IMR-90 (cell line): Measurements from ENCODE around the gene ABTB1. TPM values are rescaled to one million over a fixed set of nuclear protein-coding genes. Genes with fewer than 3 reads are reported as not detected.

ENCODE experiments used
- ATAC-seq: fragments of 200-7000 bp; cut with Tn5 transposase; 2 replicates; pipeline ENCODE4 v1.9.1; 2020; ENCODE audit warnings: low read depth, mild to moderate bottlenecking, moderate library complexity
- BruUV-seq: library from RNA; stranded (reverse); fragments of 400-500 nt; replicated peaks from 2 replicates; lab custom pipeline; 2021; lab: Mats Ljungman, UMichigan
- CTCF ChIA-PET: fragments of 300-600 bp; formaldehyde crosslinking; extraction: SDS; loops from one replicate; lab custom pipeline; 2021; ENCODE audit warnings: antibody characterized with exemption; lab: Yijun Ruan, JAX
- POLR2A ChIA-PET: fragments of 300-600 bp; sonication (Branson Sonifier 250); formaldehyde crosslinking; loops from one replicate; lab custom pipeline; 2022; ENCODE audit warnings: antibody characterized with exemption; ENCODE audit not compliant: unreplicated experiment; lab: Charles Lee
- DNase-seq: peaks from one replicate; pipeline ENCODE4 v3.0.0; 2013
- H2AFZ ChIP-seq: replicated peaks from 2 replicates; pipeline ENCODE3; 2013; ENCODE audit warnings: low read length, mild to moderate bottlenecking; ENCODE audit not compliant: poor library complexity
- H2AK5ac ChIP-seq: 2 replicates; pipeline ENCODE4 v1.6.1; 2013; ENCODE audit warnings: low read depth, low read length, inconsistent platforms
- H2AK9ac ChIP-seq: replicated peaks from 2 replicates; pipeline ENCODE3; 2013; ENCODE audit warnings: mild to moderate bottlenecking, low read depth, low read length, moderate library complexity; ENCODE audit not compliant: poor library complexity
- H2BK120ac ChIP-seq: 2 replicates; pipeline ENCODE4 v1.6.1; 2013; ENCODE audit warnings: low read depth, low read length, inconsistent platforms
- H2BK15ac ChIP-seq: 3 replicates; pipeline ENCODE4 v1.6.1; 2013; ENCODE audit warnings: low read depth, low read length, inconsistent platforms
- H2BK20ac ChIP-seq: 2 replicates; pipeline ENCODE4 v1.6.1; 2013; ENCODE audit warnings: low read depth, mild to moderate bottlenecking, inconsistent platforms, low read length, moderate library complexity
- H2BK5ac ChIP-seq: 2 replicates; pipeline ENCODE4 v1.6.1; 2013; ENCODE audit warnings: mild to moderate bottlenecking, low read depth, low read length, inconsistent platforms; ENCODE audit not compliant: poor library complexity, severe bottlenecking
- H3K14ac ChIP-seq: replicated peaks from 2 replicates; pipeline ENCODE4 v1.6.1; 2013; ENCODE audit warnings: low read depth, low read length, inconsistent platforms
- H3K18ac ChIP-seq: 2 replicates; pipeline ENCODE4 v1.6.1; 2013; ENCODE audit warnings: low read depth, low read length, control low read depth
- H3K23ac ChIP-seq: 2 replicates; pipeline ENCODE4 v1.6.1; 2013; ENCODE audit warnings: low read depth, low read length, inconsistent platforms
- H3K27ac ChIP-seq: 2 replicates; pipeline ENCODE4 v1.5.1; 2013; ENCODE audit warnings: mild to moderate bottlenecking, control low read depth, low read length; ENCODE audit not compliant: insufficient read depth
- H3K27me3 ChIP-seq: 2 replicates; pipeline ENCODE4 v1.6.1; 2013; ENCODE audit warnings: low read length; ENCODE audit not compliant: control insufficient read depth, insufficient read depth
- H3K36me3 ChIP-seq: 2 replicates; pipeline ENCODE4 v1.6.1; 2013; ENCODE audit warnings: low read length, mixed read lengths; ENCODE audit not compliant: control insufficient read depth, insufficient read depth
- H3K4ac ChIP-seq: 2 replicates; pipeline ENCODE4 v1.6.1; 2013; ENCODE audit warnings: low read depth, low read length, inconsistent platforms
- H3K4me1 ChIP-seq: 2 replicates; pipeline ENCODE4 v1.6.1; 2013; ENCODE audit warnings: low read length, mixed read lengths; ENCODE audit not compliant: control insufficient read depth, insufficient read depth
- H3K4me2 ChIP-seq: 2 replicates; pipeline ENCODE4 v1.6.1; 2013; ENCODE audit warnings: low read depth, mild to moderate bottlenecking, control low read depth, low read length, moderate library complexity
- H3K4me3 ChIP-seq: 2 replicates; pipeline ENCODE4 v1.5.1; 2013; ENCODE audit warnings: low read depth, mild to moderate bottlenecking, control low read depth, low read length, moderate library complexity; ENCODE audit not compliant: insufficient read depth
- H3K56ac ChIP-seq: 2 replicates; pipeline ENCODE4 v1.6.1; 2013; ENCODE audit warnings: low read length, inconsistent platforms; ENCODE audit not compliant: insufficient read depth; ENCODE audit errors: extremely low read depth
- H3K79me1 ChIP-seq, 2 experiments: 2 replicates each; pipeline ENCODE4 v1.6.1; 2013; ENCODE audit warnings: low read length in 2 of 2, inconsistent platforms in 1 of 2, low read depth in 1 of 2
- H3K9ac ChIP-seq: 2 replicates; pipeline ENCODE4 v1.6.1; 2013; ENCODE audit warnings: low read depth, low read length, control low read depth
- H3K9me1 ChIP-seq: 2 replicates; pipeline ENCODE4 v1.6.1; 2013; ENCODE audit warnings: low read length, inconsistent platforms; ENCODE audit not compliant: insufficient read depth
- H3K9me3 ChIP-seq: 2 replicates; pipeline ENCODE4 v1.6.1; 2013; ENCODE audit warnings: low read length; ENCODE audit not compliant: control insufficient read depth, insufficient read depth
- H4K20me1 ChIP-seq: 2 replicates; pipeline ENCODE4 v1.6.1; 2013; ENCODE audit warnings: low read length, inconsistent platforms; ENCODE audit not compliant: insufficient read depth
- H4K5ac ChIP-seq: 2 replicates; pipeline ENCODE4 v1.6.1; 2013; ENCODE audit warnings: mild to moderate bottlenecking, low read depth, low read length, control low read depth
- H4K8ac ChIP-seq, 2 experiments: 2 replicates each; pipeline ENCODE4 v1.6.1; 2013; ENCODE audit warnings: low read depth in 2 of 2, low read length in 2 of 2, control low read depth in 1 of 2, inconsistent platforms in 1 of 2
- H4K91ac ChIP-seq: 2 replicates; pipeline ENCODE4 v1.6.1; 2013; ENCODE audit warnings: low read depth, low read length, inconsistent platforms; ENCODE audit not compliant: insufficient read depth
- BHLHE40 ChIP-seq: fragments of 150-350 bp; IDR thresholded peaks from 2 replicates; pipeline ENCODE4 v1.6.1; 2016; ENCODE audit warnings: mild to moderate bottlenecking, low read depth, low read length
- CHD1 ChIP-seq: IDR thresholded peaks from 2 replicates; pipeline ENCODE4 v1.6.1; 2012; ENCODE audit warnings: low read depth, low read length, improper control_type of control experiment
- CTCF ChIP-seq: conservative IDR thresholded peaks from 2 replicates; pipeline ENCODE4 v1.5.1; 2012; ENCODE audit warnings: mild to moderate bottlenecking, low read depth, low read length, improper control_type of control experiment
- ELK1 ChIP-seq: fragments of 150-350 bp; IDR thresholded peaks from 2 replicates; pipeline ENCODE4 v1.6.1; 2016; ENCODE audit warnings: low read depth, mild to moderate bottlenecking, low read length, moderate library complexity, borderline replicate concordance
- FOS ChIP-seq: fragments of 150-350 bp; IDR thresholded peaks from 2 replicates; pipeline ENCODE4 v1.6.1; 2016; ENCODE audit warnings: low read depth, low read length
- MAZ ChIP-seq: IDR thresholded peaks from 2 replicates; pipeline ENCODE4 v1.6.1; 2012; ENCODE audit warnings: low read depth, mild to moderate bottlenecking, low read length, improper control_type of control experiment, moderate library complexity, borderline replicate concordance
- MXI1 ChIP-seq: IDR thresholded peaks from 2 replicates; pipeline ENCODE4 v1.6.1; 2012; ENCODE audit warnings: low read depth, mild to moderate bottlenecking, low read length, moderate library complexity, borderline replicate concordance
- NFE2L2 ChIP-seq: fragments of 150-350 bp; IDR thresholded peaks from 2 replicates; pipeline ENCODE4 v1.6.1; 2016; ENCODE audit warnings: low read depth, mild to moderate bottlenecking, low read length
- POLR2A ChIP-seq: IDR thresholded peaks from 2 replicates; pipeline ENCODE4 v1.6.1; 2012; ENCODE audit warnings: mild to moderate bottlenecking, low read depth, low read length
- RAD21 ChIP-seq: IDR thresholded peaks from 2 replicates; pipeline ENCODE4 v1.6.1; 2012; ENCODE audit warnings: low read length, improper control_type of control experiment
- RCOR1 ChIP-seq: IDR thresholded peaks from 2 replicates; pipeline ENCODE4 v1.6.1; 2012; ENCODE audit warnings: mild to moderate bottlenecking, low read length, improper control_type of control experiment; ENCODE audit not compliant: insufficient replicate concordance
- RFX5 ChIP-seq: IDR thresholded peaks from 2 replicates; pipeline ENCODE4 v1.8.0; 2012; ENCODE audit warnings: low read depth, mild to moderate bottlenecking, low read length, moderate library complexity
- SMC3 ChIP-seq: fragments of 150-350 bp; IDR thresholded peaks from 2 replicates; pipeline ENCODE4 v1.6.1; 2016; ENCODE audit warnings: low read depth, mild to moderate bottlenecking, antibody characterized with exemption, low read length, moderate library complexity
- USF2 ChIP-seq: fragments of 150-350 bp; IDR thresholded peaks from 2 replicates; pipeline ENCODE4 v1.6.1; 2017; ENCODE audit warnings: mild to moderate bottlenecking, antibody characterized with exemption, low read length, low read depth
- WGBS, 2 experiments: methylation state at CpG; one replicate each; pipeline versions ENCODE4 v1.1.5 to v1.1.7; 2013; ENCODE audit warnings: missing lambda C conversion rate in 2 of 2; ENCODE audit not compliant: insufficient read length in 1 of 2; ENCODE audit errors: extremely low coverage in 2 of 2; 5-methylcytosine and 5-hydroxymethylcytosine counted together
- dilution Hi-C: fragments of 300-500 bp; cut with HindIII; formaldehyde crosslinking; loops from one replicate; pipeline ENCODE4 v1.14.3; 2018; ENCODE audit warnings: low sequenced_read_pairs; ENCODE audit not compliant: unreplicated experiment
- in situ Hi-C: fragments of 300-500 bp; cut with MboI; formaldehyde crosslinking; loops from 3 replicates; pipeline ENCODE4 v1.14.3; 2019; ENCODE audit warnings: low sequenced_read_pairs, inconsistent platforms, mixed read lengths
- intact Hi-C: fragments of 100-400 bp; cut with micrococcal nuclease; formaldehyde crosslinking; loops from 2 replicates; pipeline ENCODE4 v1.10.0; 2022
- polyA plus RNA-seq, 3 experiments: library from polyadenylated mRNA; depleted of rRNA; stranded (reverse); fragments of >200 nt; gene quantifications; 2 replicates each; pipeline ENCODE4 v1.2.3, GENCODE V29; 2012; ENCODE audit warnings: low replicate concordance in 1 of 3
- total RNA-seq: library from RNA; depleted of rRNA; stranded (reverse); fragments of >200 nt; gene quantifications from 2 replicates; pipeline ENCODE4 v1.2.3, GENCODE V29; 2012

Gene ABTB1
- total and polyA plus RNA-seq, 2 of the 4 experiments (the other 2 are of a cell fraction): 3.2 to 23.0 TPM

- dilution Hi-C loops (no loop called here), intact Hi-C loops (no loop called here), in situ Hi-C loops (no loop called here)
- Histone ChIP-seq H3K9me3 (no peaks in the 10 kb centered on the region), H2AK9ac (peak overlapping the region; percentile 34), H3K79me1 (peaks cover 13 to 31% of the 10 kb centered on the region in 2 experiments; a peak in 3 of 4 replicates), H2AFZ (no peak overlapping the region), H3K27me3 (peaks cover 3% of the 10 kb centered on the region; the same call in 1 of the 2 replicates), H3K4me2 (no peak overlapping the region), H3K14ac (no peak overlapping the region), H3K56ac (no peak overlapping the region), H4K20me1 (no peaks in the 10 kb centered on the region; the same call in none of the 2 replicates), H3K4me3 (no peak overlapping the region), H2BK15ac (no peak overlapping the region), H3K4me1 (peaks cover 10% of the 10 kb centered on the region), H4K91ac (no peak overlapping the region), H4K5ac (no peak overlapping the region), H3K9ac (no peak overlapping the region), H3K23ac (no peak overlapping the region), H3K9me1 (peaks cover 10% of the 10 kb centered on the region; the same call in 1 of the 2 replicates), H3K4ac (no peak overlapping the region), H4K8ac (no peak overlapping the region), H2AK5ac (no peak overlapping the region; the same call in 1 of the 2 replicates), H2BK20ac (no peak overlapping the region), H2BK120ac (no peak overlapping the region), H3K27ac (no peak overlapping the region), H3K36me3 (no peaks in the 10 kb centered on the region), H3K18ac (no peak overlapping the region), H2BK5ac (no peak overlapping the region)
- DNase-seq (no peak), ATAC-seq (no peak)
- CTCF ChIA-PET: no interaction called here
- TF ChIP-seq CHD1 (no peak), CTCF (no peak), RFX5 (no peak), SMC3 (no peak), BHLHE40 (no peak), FOS (no peak), MAZ (no peak), NFE2L2 (no peak), ELK1 (no peak), MXI1 (no peak), USF2 (no peak), POLR2A (no peak), RAD21 (no peak), RCOR1 (no peak)
- 89% methylated on average over 1 of the region's 14 CpGs; no CpG with 5 or more reads in 1 of the 2 experiments for WGBS, 2 experiments
- POLR2A ChIA-PET: no interaction called here
- BruUV-seq: no TSS peak
Observed at GRCh38 chr3:127669541-127670228, 3.1 kb upstream of the ABTB1 start.
